Measurements from ENCODE around the gene EREG. TPM values are rescaled to one million over a fixed set of nuclear protein-coding genes. Genes with fewer than 3 reads are reported as not detected.

The EREG gene
- total and polyA plus RNA-seq, 9 of the 15 experiments (the other 6 are each of a cell fraction or from before 2014, with no cell fraction given) = 0.97 to 7.3 (median 2.5) TPM

- TF ChIP-seq ARID3A (IDR thresholded peaks at IDR 0.05; ENCODE audit: borderline replicate concordance, low read depth, low read length) (peak; percentile 87), IFI16 (CRISPR knock-in tag; IDR thresholded peaks at IDR 0.05) (no peak), CTCF (IDR thresholded peaks at IDR 0.05 in 2 of 3, conservative IDR thresholded peaks at IDR 0.05 in 1 of 3; ENCODE audit: insufficient read depth in 2 of 3, low read depth in 1 of 3, low read length in 3 of 3) (peak; percentile 65 to 78 (median 68); a peak in 5 of 6 replicates), NKRF (IDR thresholded peaks at IDR 0.05; ENCODE audit: borderline replicate concordance) (no peak), PBX2 (CRISPR knock-in tag; IDR thresholded peaks at IDR 0.05; ENCODE audit: low read depth) (no peak), PBX2 (tag; conservative IDR thresholded peaks at IDR 0.05; ENCODE audit: low read depth) (peak; percentile 50), ZEB2 (IDR thresholded peaks at IDR 0.05) (0 out of 2 replicates have a peak, but pooled peaks have one; percentile 32), TEAD4 (IDR thresholded peaks at IDR 0.05; ENCODE audit: low read length) (peak; percentile 43; the same call in 1 of the 2 replicates), TEAD4 (CRISPR knock-in tag; IDR thresholded peaks at IDR 0.05; ENCODE audit: borderline replicate concordance) (no peak), CAMTA2 (CRISPR knock-in tag; conservative IDR thresholded peaks at IDR 0.05) (no peak), SRF (CRISPR knock-in tag; IDR thresholded peaks at IDR 0.05) (peak in 1 of 2 experiments; percentile 59; a peak in 1 of 4 replicates), RAD21 (CRISPR knock-in tag; conservative IDR thresholded peaks at IDR 0.05 in 1 of 2, IDR thresholded peaks at IDR 0.05 in 1 of 2) (peak; percentile 78 to 84), ZSCAN29 (IDR thresholded peaks at IDR 0.05) (no peak), PPARD (CRISPR knock-in tag; IDR thresholded peaks at IDR 0.05) (no peak), MEIS2 (IDR thresholded peaks at IDR 0.05; ENCODE audit: partially characterized antibody) (peak; percentile 30), RHOXF2B (CRISPR knock-in tag; conservative IDR thresholded peaks at IDR 0.05) (no peak), DEAF1 (CRISPR knock-in tag; IDR thresholded peaks at IDR 0.05) (peak; percentile 67; the same call in 1 of the 2 replicates), LEF1 (IDR thresholded peaks at IDR 0.05) (peak; percentile 80)
These were observed 44.3 kb upstream of the EREG start (continued) for GRCh38 chr4:74320559-74321118.

Data from K562 (cell line).